ENCODE measurements around the gene KIRREL3. TPM values are rescaled to one million over a fixed set of nuclear protein-coding genes. Genes with fewer than 3 reads are reported as not detected.

The KIRREL3 gene
- total and polyA plus RNA-seq, 9 of the 15 experiments (the other 6 are each of a cell fraction or from before 2014, with no cell fraction given), result 0.04 to 0.10 TPM; not detected in 7

- BruUV-seq (replicated peaks), result no TSS peak
- WGBS (ENCODE audit: insufficient coverage, low coverage, missing lambda C conversion rate), result 62% methylated on average over 5 of the region's 5 CpGs
These were observed 610.2 kb downstream of the KIRREL3 start for GRCh38 chr11:126390272-126390867.

More at GRCh38 chr11:126390272-126390867, 610.2 kb downstream of the KIRREL3 start:
- intact Hi-C loops (cut with micrococcal nuclease), result loop anchor here (5.0 kb wide), 1 partner anchor 43 kb away; no protein-coding TSS in a partner anchor
- CTCF ChIA-PET (ENCODE audit: low intra/inter-chr PET ratio), result interaction anchor here (3.1 kb wide), 1 partner anchor 80 kb away, joined by 27 read pairs; no protein-coding TSS in a partner anchor
- Histone ChIP-seq H3K27ac (ENCODE audit: extremely low read depth, low read depth, low read length) (no peak overlapping the region), H3K4me3 (no peak overlapping the region), H3K9me1 (ENCODE audit: control insufficient read depth, insufficient read depth, low read length) (no peaks in the 10 kb centered on the region), H3K4me1 (replicated peaks in 1 of 2; ENCODE audit: control insufficient read depth in 2 of 2, insufficient read depth in 2 of 2, low read length in 2 of 2) (peaks cover 0 to 3% of the 10 kb centered on the region in 2 experiments), H3K4me2 (ENCODE audit: insufficient read depth, low read length) (no peak overlapping the region), H3K27me3 (ENCODE audit: control insufficient read depth in 2 of 2, insufficient read depth in 2 of 2, low read length in 2 of 2) (no peaks in the 10 kb centered on the region), H4K20me1 (replicated peaks; ENCODE audit: control insufficient read depth, insufficient read depth, low read length) (peaks cover 9% of the 10 kb centered on the region; the same call in 1 of the 2 replicates), H3K36me3 (ENCODE audit: control insufficient read depth, insufficient read depth, low read length) (no peaks in the 10 kb centered on the region), H3K9me3 (replicated peaks; ENCODE audit: control insufficient read depth, insufficient read depth, low read depth, low read length) (no peaks in the 10 kb centered on the region), H2AFZ (ENCODE audit: low read depth, low read length) (no peak overlapping the region), H3K9ac (ENCODE audit: insufficient read depth in 1 of 2, low read depth in 2 of 2, low read length in 2 of 2) (no peak overlapping the region), H3K79me2 (ENCODE audit: control insufficient read depth, insufficient read depth, low read length) (no peaks in the 10 kb centered on the region)
- POLR2A ChIA-PET, result no interaction called here
- no peak for FAIRE-seq
- no peak for ATAC-seq
- no peak for DNase-seq (ENCODE audit: extremely low read depth in 1 of 4, low spot score in 3 of 4)
- no peak for TF ChIP-seq TRIM28 (IDR thresholded peaks at IDR 0.05)
- TF ChIP-seq ZNF324 (CRISPR knock-in tag; IDR thresholded peaks at IDR 0.05), result no peak
- no peak for TF ChIP-seq HMGXB4 (CRISPR knock-in tag; IDR thresholded peaks at IDR 0.05)
- TF ChIP-seq ZNF507 (tag; conservative IDR thresholded peaks at IDR 0.05), result no peak
- no peak for TF ChIP-seq MIER1 (IDR thresholded peaks at IDR 0.05; ENCODE audit: low read depth)
- no peak for TF ChIP-seq MXD1 (CRISPR knock-in tag; IDR thresholded peaks at IDR 0.05; ENCODE audit: borderline replicate concordance, poor library complexity, severe bottlenecking)
- in situ Hi-C loops (cut with MboI), result no loop called here

Measured in K562 (cell line).